Measurements from ENCODE around the gene GABBR1.

The GABBR1 gene

GRCh38 chr6:29530671-29531310 lies 102.2 kb downstream of the GABBR1 start:
- TF ChIP-seq CTCF (IDR thresholded peaks at IDR 0.05; ENCODE audit: low read depth, low read length, missing control alignments): no peak
- Histone ChIP-seq H3K36me3 (replicated peaks) (no peaks in the 10 kb centered on the region), H3K27me3 (replicated peaks) (no peaks in the 10 kb centered on the region), H3K27ac (no peak overlapping the region), H3K4me3 (ENCODE audit: low read depth, low read length) (no peak overlapping the region)
- in situ Hi-C loops (cut with HindIII; ENCODE audit: low pct_ligation_motif_present, low sequenced_read_pairs): no loop called here
- no peak for DNase-seq

GRCh38 chr6:29529956-29530355 lies 103.0 kb downstream of the GABBR1 start:
- H3K36me3 ChIP-seq (replicated peaks): no peaks in the 10 kb centered on the region
- DNase-seq: no peak
- no peak for TF ChIP-seq CTCF (IDR thresholded peaks at IDR 0.05; ENCODE audit: low read depth, low read length, missing control alignments)
- no peaks in the 10 kb centered on the region for H3K27me3 ChIP-seq (replicated peaks)
- H3K4me3 ChIP-seq (ENCODE audit: low read depth, low read length): no peak overlapping the region
- in situ Hi-C loops (cut with HindIII; ENCODE audit: low pct_ligation_motif_present, low sequenced_read_pairs): no loop called here
- H3K27ac ChIP-seq: no peak overlapping the region

- Histone ChIP-seq H3K36me3 (replicated peaks) (no peaks in the 10 kb centered on the region), H3K4me3 (ENCODE audit: low read depth, low read length) (no peak overlapping the region), H3K27ac (no peak overlapping the region), H3K27me3 (replicated peaks) (no peaks in the 10 kb centered on the region)
- TF ChIP-seq CTCF (IDR thresholded peaks at IDR 0.05; ENCODE audit: low read depth, low read length, missing control alignments): no peak
- in situ Hi-C loops (cut with HindIII; ENCODE audit: low pct_ligation_motif_present, low sequenced_read_pairs): no loop called here
- DNase-seq: no peak
These were observed 103.9 kb downstream of the GABBR1 start for GRCh38 chr6:29528988-29529560.

- no peaks in the 10 kb centered on the region for H3K27me3 ChIP-seq (replicated peaks)
- TF ChIP-seq CTCF (IDR thresholded peaks at IDR 0.05; ENCODE audit: low read depth, low read length, missing control alignments): no peak
- in situ Hi-C loops (cut with HindIII; ENCODE audit: low pct_ligation_motif_present, low sequenced_read_pairs): no loop called here
- H3K27ac ChIP-seq: no peak overlapping the region
- no peaks in the 10 kb centered on the region for H3K36me3 ChIP-seq (replicated peaks)
- no peak for DNase-seq
- H3K4me3 ChIP-seq (ENCODE audit: low read depth, low read length): no peak overlapping the region
These were observed 104.6 kb downstream of the GABBR1 start for GRCh38 chr6:29528300-29528931.

- Histone ChIP-seq H3K36me3 (replicated peaks) (no peaks in the 10 kb centered on the region), H3K4me3 (ENCODE audit: low read depth, low read length) (no peak overlapping the region), H3K27ac (no peak overlapping the region), H3K27me3 (replicated peaks) (no peaks in the 10 kb centered on the region)
- no peak for DNase-seq
- in situ Hi-C loops (cut with HindIII; ENCODE audit: low pct_ligation_motif_present, low sequenced_read_pairs): no loop called here
- TF ChIP-seq CTCF (IDR thresholded peaks at IDR 0.05; ENCODE audit: low read depth, low read length, missing control alignments): no peak
These were observed 105.4 kb downstream of the GABBR1 start for GRCh38 chr6:29527564-29527963.
